GM12878 (cell line): ENCODE results near the gene CTIF. TPM values are rescaled to one million over a fixed set of nuclear protein-coding genes. Genes with fewer than 3 reads are reported as not detected.

Experiments
- ATAC-seq: fragments of 200-7000 bp; cut with Tn5 transposase; 3 replicates; pipeline ENCODE4 v1.9.1; 2020; ENCODE audit warnings: mild to moderate bottlenecking, moderate library complexity
- BruUV-seq: library from RNA; stranded (reverse); fragments of 400-500 nt; replicated peaks from 2 replicates; lab custom pipeline; 2021; lab: Mats Ljungman, UMichigan
- CTCF ChIA-PET: fragments of 300-600 bp; sonication (Branson Sonifier 250); formaldehyde crosslinking; extraction: SDS; loops from one replicate; lab custom pipeline; 2021; ENCODE audit warnings: inconsistent platforms; lab: Yijun Ruan, JAX
- POLR2A ChIA-PET: fragments of 350-600 bp; formaldehyde crosslinking; extraction: SDS; loops from one replicate; lab custom pipeline; 2021; ENCODE audit warnings: inconsistent platforms; lab: Charles Lee
- RAD21 ChIA-PET: fragments of 300-600 bp; sonication (Branson Sonifier 250); formaldehyde crosslinking; loops from one replicate; lab custom pipeline; 2023; ENCODE audit warnings: antibody characterized with exemption; ENCODE audit not compliant: unreplicated experiment; lab: Charles Lee
- SMC1A ChIA-PET: fragments of 300-600 bp; sonication (Branson Sonifier 250); formaldehyde crosslinking; loops from one replicate; lab custom pipeline; 2023; ENCODE audit not compliant: unreplicated experiment, uncharacterized antibody; lab: Charles Lee
- DNase-seq: peaks from one replicate; pipeline ENCODE4 v3.0.0-alpha.2; 2011; ENCODE audit warnings: low read depth, low spot score
- FAIRE-seq: peaks from 3 replicates; lab custom pipeline; 2011; peaks lifted over from hg19 to GRCh38; lab: Jason Lieb, UNC
- H2AFZ ChIP-seq: 2 replicates; pipeline ENCODE4 v1.6.0; 2011; ENCODE audit warnings: low read depth, low read length, control low read depth; ENCODE audit not compliant: control insufficient read depth
- H3K27ac ChIP-seq: 2 replicates; pipeline ENCODE4 v1.5.1; 2011; ENCODE audit warnings: control low read depth; ENCODE audit not compliant: control insufficient read depth, insufficient read depth
- H3K27me3 ChIP-seq, 2 experiments: replicated peaks in 1 of 2; 2 replicates each; pipeline versions ENCODE4 v1.6.0 to v1.6.1; 2011; ENCODE audit warnings: low read length in 1 of 2; ENCODE audit not compliant: control insufficient read depth in 2 of 2, insufficient read depth in 2 of 2
- H3K36me3 ChIP-seq, 2 experiments: 2 replicates each; pipeline ENCODE4 v1.5.1; 2011; ENCODE audit warnings: low read length in 1 of 2; ENCODE audit not compliant: control insufficient read depth in 2 of 2, insufficient read depth in 2 of 2
- H3K4me1 ChIP-seq: 2 replicates; pipeline ENCODE4 v1.6.1; 2011; ENCODE audit warnings: mild to moderate bottlenecking, low read length, moderate library complexity, mixed read lengths; ENCODE audit not compliant: control insufficient read depth, insufficient read depth
- H3K4me2 ChIP-seq: 2 replicates; pipeline ENCODE4 v1.6.0; 2011; ENCODE audit warnings: control low read depth; ENCODE audit not compliant: control insufficient read depth, insufficient read depth
- H3K4me3 ChIP-seq: fragments of 200-600 bp; sonication (generic); 2 replicates; pipeline ENCODE4 v1.5.1; 2016
- H3K79me2 ChIP-seq: 2 replicates; pipeline ENCODE4 v1.6.0; 2011; ENCODE audit warnings: low read length; ENCODE audit not compliant: control insufficient read depth, insufficient read depth
- H3K9ac ChIP-seq: 2 replicates; pipeline ENCODE4 v1.8.0; 2011; ENCODE audit warnings: low read length, control low read depth, mixed read lengths; ENCODE audit not compliant: control insufficient read depth, insufficient read depth
- H3K9me3 ChIP-seq: replicated peaks from 3 replicates; pipeline ENCODE4 v1.5.1; 2011; ENCODE audit warnings: mild to moderate bottlenecking, low read length; ENCODE audit not compliant: control insufficient read depth, insufficient read depth
- H4K20me1 ChIP-seq: 2 replicates; pipeline ENCODE4 v1.6.0; 2011; ENCODE audit not compliant: control insufficient read depth, insufficient read depth
- IKZF1 ChIP-seq: fragments of 450-650 bp; conservative IDR thresholded peaks from 2 replicates; pipeline ENCODE4 v1.6.1; 2017; ENCODE audit warnings: antibody characterized with exemption, mild to moderate bottlenecking
- RAD21 ChIP-seq: IDR thresholded peaks from 2 replicates; pipeline ENCODE4 v1.6.1; 2011; ENCODE audit warnings: mild to moderate bottlenecking, low read depth, low read length, moderate library complexity; ENCODE audit not compliant: insufficient read depth
- SMC3 ChIP-seq: IDR thresholded peaks from 2 replicates; pipeline ENCODE4 v1.6.1; 2011; ENCODE audit warnings: low read length, improper control_type of control experiment, borderline replicate concordance
- TARDBP ChIP-seq: IDR thresholded peaks from 2 replicates; pipeline ENCODE4 v1.6.1; 2016; ENCODE audit warnings: borderline replicate concordance
- TCF7 ChIP-seq: IDR thresholded peaks from 2 replicates; pipeline ENCODE4 v1.6.1; 2014; ENCODE audit warnings: antibody characterized with exemption, borderline replicate concordance
- WGBS: methylation state at CpG from one replicate; pipeline ENCODE4 v1.1.6; 2016; ENCODE audit warnings: low lambda C conversion rate; ENCODE audit not compliant: insufficient replicate concordance, insufficient coverage; ENCODE audit errors: missing lambda C conversion rate; 5-methylcytosine and 5-hydroxymethylcytosine counted together
- in situ Hi-C: fragments of 300-500 bp; cut with MboI; formaldehyde crosslinking; loops from 9 replicates; pipeline ENCODE4 v1.14.3; 2018; ENCODE audit warnings: mixed read lengths
- intact Hi-C: fragments of 100-400 bp; cut with micrococcal nuclease; formaldehyde crosslinking; loops from one replicate; pipeline ENCODE4 v1.14.2; 2022; ENCODE audit not compliant: unreplicated experiment
- polyA plus RNA-seq, 11 experiments: library from polyadenylated mRNA; depleted of rRNA in 4 of 11; unstranded in 6 of 11; stranded (reverse) in 5 of 11; fragments of >200 nt; fragmentation: Nextera tagmentation in 4 of 11; fragmentation: Illumina TruSeq in 1 of 11; extraction: Ambion mirVana in 4 of 11; extraction: Trizol in 1 of 11; gene quantifications; 1 replicate in 1 of 11; 2 replicates in 10 of 11; pipeline versions ENCODE4 v1.2.1 to v1.2.3, GENCODE V29; 2011 to 2016; ENCODE audit warnings: inconsistent platforms in 2 of 11, missing spikeins in 2 of 11, low read depth in 1 of 11
- total RNA-seq, 4 experiments: library from RNA; depleted of rRNA in 3 of 4; stranded (reverse); fragments of >200 nt in 3 of 4; fragmentation: Illumina TruSeq in 1 of 4; extraction: Trizol in 1 of 4; gene quantifications; 2 replicates each; pipeline versions ENCODE4 v1.2.1 to v1.2.3, GENCODE V29; 2013 to 2021
- TF ChIP-seq, protein P1 (sequence below): IDR thresholded peaks from 2 replicates; pipeline ENCODE4 v1.6.1; 2012; ENCODE audit warnings: low read depth, low read length, improper control_type of control experiment
- TF ChIP-seq, protein P2 (sequence below): fragments of 450-650 bp; IDR thresholded peaks from 2 replicates; pipeline ENCODE4 v1.6.1; 2016; ENCODE audit warnings: mild to moderate bottlenecking, moderate library complexity, borderline replicate concordance
- TF ChIP-seq, protein P3 (sequence below): IDR thresholded peaks from 2 replicates; pipeline ENCODE4 v1.6.1; 2012; ENCODE audit warnings: low read length, inconsistent platforms
- TF ChIP-seq, protein P4 (sequence below), 3 experiments: IDR thresholded peaks in 2 of 3; conservative IDR thresholded peaks in 1 of 3; 2 replicates each; pipeline ENCODE4 v1.5.1; 2011; ENCODE audit warnings: low read depth in 3 of 3, low read length in 3 of 3, mild to moderate bottlenecking in 3 of 3, control low read depth in 2 of 3, moderate library complexity in 2 of 3, inconsistent platforms in 1 of 3, mixed read lengths in 1 of 3; ENCODE audit not compliant: control insufficient read depth in 2 of 3, insufficient read depth in 1 of 3; ENCODE audit errors: extremely low read depth in 1 of 3
- TF ChIP-seq, protein P5 (sequence below): IDR thresholded peaks from 2 replicates; pipeline ENCODE4 v1.6.1; 2012; ENCODE audit warnings: mild to moderate bottlenecking, low read depth, low read length

CTIF gene
- total and polyA plus RNA-seq, 10 of the 15 experiments (the other 5 are each of a cell fraction or from before 2014, with no cell fraction given) = 0.06 to 11.6 (median 2.5) TPM

DNA sequence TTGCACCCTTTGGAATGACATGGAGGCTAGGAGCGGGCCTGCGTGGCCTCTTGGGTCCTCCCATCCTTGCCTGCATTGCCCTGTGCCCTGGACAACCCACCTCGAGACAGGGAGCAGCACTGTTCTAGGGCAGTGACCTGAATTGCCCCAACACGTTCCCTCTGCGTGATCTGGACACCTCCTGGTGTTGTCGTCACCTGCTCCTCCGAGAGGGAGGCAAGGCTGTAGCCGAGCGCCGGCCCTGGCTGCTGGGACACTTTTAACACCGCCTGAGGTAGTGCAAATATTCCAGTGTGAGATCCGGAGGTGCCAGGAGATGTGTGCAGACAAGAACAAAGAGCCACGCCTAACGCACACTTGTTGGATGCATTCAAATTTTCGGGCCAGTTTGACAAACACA, 280.4 kb downstream of the CTIF start:
- H3K4me3 ChIP-seq = no peak overlapping the region
- H3K27me3 ChIP-seq = no peaks in the 10 kb centered on the region
- peaks cover 26% of the 10 kb centered on the region for H3K4me1 ChIP-seq
- H3K4me2 ChIP-seq = no peak overlapping the region
- in situ Hi-C loops = loop anchor here (25.0 kb wide), 1 partner anchor 1468 kb away; the partner anchor contains the start of genes CXXC1 and MBD1
- 0 out of 4 replicates have a peak, but pooled peaks cover 0 to 1% of the 10 kb centered on the region in 2 experiments for H3K36me3 ChIP-seq
- no peak overlapping the region for H3K9ac ChIP-seq
- BruUV-seq = no TSS peak
- intact Hi-C loops = no loop called here
- DNase-seq (no peak), FAIRE-seq (no peak), ATAC-seq (no peak)
- H4K20me1 ChIP-seq = no peaks in the 10 kb centered on the region
- WGBS = 99% methylated on average over 15 of the region's 15 CpGs
- no peak overlapping the region for H2AFZ ChIP-seq
- H3K79me2 ChIP-seq = no peaks in the 10 kb centered on the region
- ChIA-PET CTCF (interaction anchor here (0.7 to 3.3 kb wide), 7 partner anchors 11 to 125 kb away, joined by 3 to 21 read pairs (median 13); no protein-coding TSS in a partner anchor), POLR2A (interaction anchor here (0.6 to 3.8 kb wide), 6 partner anchors 10 to 132 kb away, joined by 3 to 63 read pairs (median 18); no protein-coding TSS in a partner anchor), RAD21 (interaction anchor here (1.1 to 4.2 kb wide), 10 partner anchors 8 to 113 kb away, joined by 3 to 68 read pairs (median 26); no protein-coding TSS in a partner anchor), SMC1A (interaction anchor here (0.7 to 5.0 kb wide), 10 partner anchors 7 to 99 kb away, joined by 3 to 81 read pairs (median 22); no protein-coding TSS in a partner anchor)
- no peak overlapping the region for H3K27ac ChIP-seq
- H3K9me3 ChIP-seq = no peaks in the 10 kb centered on the region; the same call in 1 of the 3 replicates
- TF ChIP-seq RAD21 (no peak), IKZF1 (no peak), TCF7 (no peak), SMC3 (no peak), TARDBP (no peak)
- TF ChIP-seq, protein P1, sequence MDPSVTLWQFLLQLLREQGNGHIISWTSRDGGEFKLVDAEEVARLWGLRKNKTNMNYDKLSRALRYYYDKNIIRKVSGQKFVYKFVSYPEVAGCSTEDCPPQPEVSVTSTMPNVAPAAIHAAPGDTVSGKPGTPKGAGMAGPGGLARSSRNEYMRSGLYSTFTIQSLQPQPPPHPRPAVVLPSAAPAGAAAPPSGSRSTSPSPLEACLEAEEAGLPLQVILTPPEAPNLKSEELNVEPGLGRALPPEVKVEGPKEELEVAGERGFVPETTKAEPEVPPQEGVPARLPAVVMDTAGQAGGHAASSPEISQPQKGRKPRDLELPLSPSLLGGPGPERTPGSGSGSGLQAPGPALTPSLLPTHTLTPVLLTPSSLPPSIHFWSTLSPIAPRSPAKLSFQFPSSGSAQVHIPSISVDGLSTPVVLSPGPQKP = no peak
- TF ChIP-seq, protein P2, sequence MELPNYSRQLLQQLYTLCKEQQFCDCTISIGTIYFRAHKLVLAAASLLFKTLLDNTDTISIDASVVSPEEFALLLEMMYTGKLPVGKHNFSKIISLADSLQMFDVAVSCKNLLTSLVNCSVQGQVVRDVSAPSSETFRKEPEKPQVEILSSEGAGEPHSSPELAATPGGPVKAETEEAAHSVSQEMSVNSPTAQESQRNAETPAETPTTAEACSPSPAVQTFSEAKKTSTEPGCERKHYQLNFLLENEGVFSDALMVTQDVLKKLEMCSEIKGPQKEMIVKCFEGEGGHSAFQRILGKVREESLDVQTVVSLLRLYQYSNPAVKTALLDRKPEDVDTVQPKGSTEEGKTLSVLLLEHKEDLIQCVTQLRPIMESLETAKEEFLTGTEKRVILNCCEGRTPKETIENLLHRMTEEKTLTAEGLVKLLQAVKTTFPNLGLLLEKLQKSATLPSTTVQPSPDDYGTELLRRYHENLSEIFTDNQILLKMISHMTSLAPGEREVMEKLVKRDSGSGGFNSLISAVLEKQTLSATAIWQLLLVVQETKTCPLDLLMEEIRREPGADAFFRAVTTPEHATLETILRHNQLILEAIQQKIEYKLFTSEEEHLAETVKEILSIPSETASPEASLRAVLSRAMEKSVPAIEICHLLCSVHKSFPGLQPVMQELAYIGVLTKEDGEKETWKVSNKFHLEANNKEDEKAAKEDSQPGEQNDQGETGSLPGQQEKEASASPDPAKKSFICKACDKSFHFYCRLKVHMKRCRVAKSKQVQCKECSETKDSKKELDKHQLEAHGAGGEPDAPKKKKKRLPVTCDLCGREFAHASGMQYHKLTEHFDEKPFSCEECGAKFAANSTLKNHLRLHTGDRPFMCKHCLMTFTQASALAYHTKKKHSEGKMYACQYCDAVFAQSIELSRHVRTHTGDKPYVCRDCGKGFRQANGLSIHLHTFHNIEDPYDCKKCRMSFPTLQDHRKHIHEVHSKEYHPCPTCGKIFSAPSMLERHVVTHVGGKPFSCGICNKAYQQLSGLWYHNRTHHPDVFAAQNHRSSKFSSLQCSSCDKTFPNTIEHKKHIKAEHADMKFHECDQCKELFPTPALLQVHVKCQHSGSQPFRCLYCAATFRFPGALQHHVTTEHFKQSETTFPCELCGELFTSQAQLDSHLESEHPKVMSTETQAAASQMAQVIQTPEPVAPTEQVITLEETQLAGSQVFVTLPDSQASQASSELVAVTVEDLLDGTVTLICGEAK = no peak
- TF ChIP-seq, protein P3, sequence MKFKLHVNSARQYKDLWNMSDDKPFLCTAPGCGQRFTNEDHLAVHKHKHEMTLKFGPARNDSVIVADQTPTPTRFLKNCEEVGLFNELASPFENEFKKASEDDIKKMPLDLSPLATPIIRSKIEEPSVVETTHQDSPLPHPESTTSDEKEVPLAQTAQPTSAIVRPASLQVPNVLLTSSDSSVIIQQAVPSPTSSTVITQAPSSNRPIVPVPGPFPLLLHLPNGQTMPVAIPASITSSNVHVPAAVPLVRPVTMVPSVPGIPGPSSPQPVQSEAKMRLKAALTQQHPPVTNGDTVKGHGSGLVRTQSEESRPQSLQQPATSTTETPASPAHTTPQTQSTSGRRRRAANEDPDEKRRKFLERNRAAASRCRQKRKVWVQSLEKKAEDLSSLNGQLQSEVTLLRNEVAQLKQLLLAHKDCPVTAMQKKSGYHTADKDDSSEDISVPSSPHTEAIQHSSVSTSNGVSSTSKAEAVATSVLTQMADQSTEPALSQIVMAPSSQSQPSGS = no peak
- TF ChIP-seq, protein P4, sequence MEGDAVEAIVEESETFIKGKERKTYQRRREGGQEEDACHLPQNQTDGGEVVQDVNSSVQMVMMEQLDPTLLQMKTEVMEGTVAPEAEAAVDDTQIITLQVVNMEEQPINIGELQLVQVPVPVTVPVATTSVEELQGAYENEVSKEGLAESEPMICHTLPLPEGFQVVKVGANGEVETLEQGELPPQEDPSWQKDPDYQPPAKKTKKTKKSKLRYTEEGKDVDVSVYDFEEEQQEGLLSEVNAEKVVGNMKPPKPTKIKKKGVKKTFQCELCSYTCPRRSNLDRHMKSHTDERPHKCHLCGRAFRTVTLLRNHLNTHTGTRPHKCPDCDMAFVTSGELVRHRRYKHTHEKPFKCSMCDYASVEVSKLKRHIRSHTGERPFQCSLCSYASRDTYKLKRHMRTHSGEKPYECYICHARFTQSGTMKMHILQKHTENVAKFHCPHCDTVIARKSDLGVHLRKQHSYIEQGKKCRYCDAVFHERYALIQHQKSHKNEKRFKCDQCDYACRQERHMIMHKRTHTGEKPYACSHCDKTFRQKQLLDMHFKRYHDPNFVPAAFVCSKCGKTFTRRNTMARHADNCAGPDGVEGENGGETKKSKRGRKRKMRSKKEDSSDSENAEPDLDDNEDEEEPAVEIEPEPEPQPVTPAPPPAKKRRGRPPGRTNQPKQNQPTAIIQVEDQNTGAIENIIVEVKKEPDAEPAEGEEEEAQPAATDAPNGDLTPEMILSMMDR (IDR thresholded peaks at IDR 0.05 in 2 of 3, conservative IDR thresholded peaks at IDR 0.05 in 1 of 3; ENCODE audit: control insufficient read depth in 2 of 3, extremely low read depth in 1 of 3, insufficient read depth in 1 of 3, low read depth in 3 of 3, low read length in 3 of 3) = no peak
- TF ChIP-seq, protein P5, sequence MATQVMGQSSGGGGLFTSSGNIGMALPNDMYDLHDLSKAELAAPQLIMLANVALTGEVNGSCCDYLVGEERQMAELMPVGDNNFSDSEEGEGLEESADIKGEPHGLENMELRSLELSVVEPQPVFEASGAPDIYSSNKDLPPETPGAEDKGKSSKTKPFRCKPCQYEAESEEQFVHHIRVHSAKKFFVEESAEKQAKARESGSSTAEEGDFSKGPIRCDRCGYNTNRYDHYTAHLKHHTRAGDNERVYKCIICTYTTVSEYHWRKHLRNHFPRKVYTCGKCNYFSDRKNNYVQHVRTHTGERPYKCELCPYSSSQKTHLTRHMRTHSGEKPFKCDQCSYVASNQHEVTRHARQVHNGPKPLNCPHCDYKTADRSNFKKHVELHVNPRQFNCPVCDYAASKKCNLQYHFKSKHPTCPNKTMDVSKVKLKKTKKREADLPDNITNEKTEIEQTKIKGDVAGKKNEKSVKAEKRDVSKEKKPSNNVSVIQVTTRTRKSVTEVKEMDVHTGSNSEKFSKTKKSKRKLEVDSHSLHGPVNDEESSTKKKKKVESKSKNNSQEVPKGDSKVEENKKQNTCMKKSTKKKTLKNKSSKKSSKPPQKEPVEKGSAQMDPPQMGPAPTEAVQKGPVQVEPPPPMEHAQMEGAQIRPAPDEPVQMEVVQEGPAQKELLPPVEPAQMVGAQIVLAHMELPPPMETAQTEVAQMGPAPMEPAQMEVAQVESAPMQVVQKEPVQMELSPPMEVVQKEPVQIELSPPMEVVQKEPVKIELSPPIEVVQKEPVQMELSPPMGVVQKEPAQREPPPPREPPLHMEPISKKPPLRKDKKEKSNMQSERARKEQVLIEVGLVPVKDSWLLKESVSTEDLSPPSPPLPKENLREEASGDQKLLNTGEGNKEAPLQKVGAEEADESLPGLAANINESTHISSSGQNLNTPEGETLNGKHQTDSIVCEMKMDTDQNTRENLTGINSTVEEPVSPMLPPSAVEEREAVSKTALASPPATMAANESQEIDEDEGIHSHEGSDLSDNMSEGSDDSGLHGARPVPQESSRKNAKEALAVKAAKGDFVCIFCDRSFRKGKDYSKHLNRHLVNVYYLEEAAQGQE = no peak
